RPMI7951 (cell line): Measurements from ENCODE around the gene FZD7. TPM values are rescaled to one million over a fixed set of nuclear protein-coding genes. Genes with fewer than 3 reads are reported as not detected.

ENCODE experiments used
- DNase-seq: peaks from one replicate; pipeline ENCODE4 v3.0.0-alpha.2; 2012; ENCODE audit warnings: low read depth
- total RNA-seq: library from RNA; depleted of rRNA; stranded (reverse); fragments of >200 nt; shearing (Covaris generic); gene quantifications from 2 replicates; pipeline ENCODE4 v1.2.3, GENCODE V29; 2014

FZD7 gene
- total RNA-seq, 1 experiment from 2014 or later: 29.4 TPM

GRCh38 chr2:202037086-202037485, 3.4 kb downstream of the FZD7 start:
- DNase-seq: peak; percentile 47

GRCh38 chr2:202038471-202039277, 5.0 kb downstream of the FZD7 start:
- peak; percentile 69 for DNase-seq

- DNase-seq: no peak
These were observed 5.8 kb downstream of the FZD7 start for GRCh38 chr2:202039278-202040078.

- no peak for DNase-seq
These were observed 6.6 kb downstream of the FZD7 start for GRCh38 chr2:202040079-202040844.

GRCh38 chr2:202042444-202042843, 8.8 kb downstream of the FZD7 start:
- DNase-seq: peak; percentile 37

- DNase-seq: no peak
These were observed 9.8 kb downstream of the FZD7 start for GRCh38 chr2:202043475-202043874.

GRCh38 chr2:202044777-202045176, 11.1 kb downstream of the FZD7 start:
- DNase-seq: no peak

GRCh38 chr2:202046572-202046971, 12.9 kb downstream of the FZD7 start:
- no peak for DNase-seq

- DNase-seq: no peak
These were observed 15.6 kb downstream of the FZD7 start for GRCh38 chr2:202049092-202049728.

- DNase-seq: no peak
These were observed 16.2 kb downstream of the FZD7 start for GRCh38 chr2:202049840-202050239.

- no peak for DNase-seq
These were observed 17.0 kb downstream of the FZD7 start for GRCh38 chr2:202050652-202051051.

- DNase-seq: peak; percentile 52
These were observed 18.0 kb downstream of the FZD7 start for GRCh38 chr2:202051499-202052161.

- no peak for DNase-seq
These were observed 18.6 kb downstream of the FZD7 start for GRCh38 chr2:202052235-202052634.

- no peak for DNase-seq
These were observed 21.0 kb downstream of the FZD7 start for GRCh38 chr2:202054679-202055078.

GRCh38 chr2:202056611-202057010, 23.0 kb downstream of the FZD7 start:
- DNase-seq: peak; percentile 53

GRCh38 chr2:202060218-202060617, 26.6 kb downstream of the FZD7 start:
- DNase-seq: no peak

- no peak for DNase-seq
These were observed 28.0 kb downstream of the FZD7 start for GRCh38 chr2:202061695-202062094.

GRCh38 chr2:202064171-202064880, 30.7 kb downstream of the FZD7 start:
- peak; percentile 69 for DNase-seq

- DNase-seq: no peak
These were observed 31.2 kb downstream of the FZD7 start for GRCh38 chr2:202064881-202065230.

GRCh38 chr2:202065876-202066275, 32.2 kb downstream of the FZD7 start:
- no peak for DNase-seq

- DNase-seq: no peak
These were observed 33.2 kb downstream of the FZD7 start for GRCh38 chr2:202066875-202067274.
